ENCODE data around the gene TMEM141.
"Not testable (repeated sequence)": the region's sequence is repeated elsewhere in the genome, so short reads cannot be mapped to it uniquely, and the experiment has no call there.

The TMEM141 gene

DNA sequence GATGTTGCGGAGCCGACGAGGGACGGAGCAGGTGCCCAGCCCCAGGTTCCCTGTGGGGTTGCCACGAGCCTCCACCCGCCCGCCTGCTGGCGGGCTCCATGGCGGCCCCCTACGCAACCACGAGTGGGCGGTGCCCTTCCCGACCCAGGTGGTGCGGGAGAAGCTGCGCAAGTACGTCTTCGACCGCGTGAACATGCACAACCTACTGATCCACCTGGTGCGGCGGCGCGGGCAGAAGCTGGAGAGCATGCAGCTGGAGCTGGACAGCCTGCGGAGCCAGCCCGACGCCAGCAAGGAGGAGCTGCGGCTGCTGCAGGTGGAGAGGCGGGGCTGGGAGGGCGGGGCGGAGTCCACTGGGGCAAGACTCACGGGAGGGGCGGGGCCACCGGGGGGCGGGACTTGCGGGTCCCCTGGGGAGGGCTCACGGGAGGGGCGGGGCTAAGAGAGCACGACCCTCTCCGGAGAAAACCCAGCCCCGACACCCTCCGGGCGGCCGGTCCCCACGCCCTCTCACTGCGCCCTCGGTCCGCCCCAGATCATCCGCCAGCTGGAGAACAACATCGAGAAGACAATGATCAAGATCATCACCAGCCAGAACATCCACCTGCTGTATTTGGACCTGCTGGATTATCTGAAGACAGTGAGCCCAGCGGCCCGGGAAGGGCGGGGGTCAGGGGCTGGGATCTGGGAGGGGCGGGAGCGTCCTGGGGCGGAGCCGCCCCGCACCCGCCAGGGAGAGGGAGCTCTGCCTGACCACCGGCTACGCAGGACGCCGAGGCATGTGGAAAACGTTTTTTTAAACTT, 8.9 kb downstream of the TMEM141 start:
- Mint-ChIP-seq H3K4me3 (peak overlapping the region; percentile 74), H3K9me3 (no peaks in the 10 kb centered on the region), H3K27me3 (peaks cover 72% of the 10 kb centered on the region), H3K27ac (peak overlapping the region; percentile 58), H3K4me1 (peaks cover 24% of the 10 kb centered on the region), H3K36me3 (peaks cover 2% of the 10 kb centered on the region)
- CTCF ChIA-PET: interaction anchor here (1.0 to 2.0 kb wide), 3 partner anchors 8 to 229 kb away, joined by 4 to 8 read pairs (median 6); partner anchors contain the start of gene AJM1
- DNase-seq: peak; percentile 91

DNA sequence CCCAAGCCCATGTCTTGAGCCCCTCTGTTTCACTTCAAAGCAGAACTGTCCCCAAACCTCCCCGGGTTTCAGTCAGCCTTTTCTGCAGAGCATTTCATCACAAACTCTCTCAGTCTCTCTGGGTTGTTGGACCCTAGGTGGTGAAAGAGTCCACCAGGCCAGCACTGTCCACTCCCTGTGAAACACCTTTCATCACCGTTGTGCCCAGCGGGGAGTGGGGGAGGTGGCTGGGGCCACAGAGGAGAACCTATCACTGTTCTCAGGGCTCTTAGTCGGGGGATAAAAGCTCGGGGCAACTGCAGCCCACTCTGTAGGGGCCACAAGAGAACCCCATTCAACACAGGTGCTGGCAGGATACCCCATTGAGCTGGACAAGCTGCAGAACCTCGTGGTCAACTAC, 11.2 kb downstream of the TMEM141 start:
- CTCF ChIA-PET: interaction anchor here (2.0 to 6.7 kb wide), 2 partner anchors 9 to 10 kb away, joined by 8 to 29 read pairs; no protein-coding TSS in a partner anchor
- no peak overlapping the region for H3K4me3 Mint-ChIP-seq
- H3K9me3 Mint-ChIP-seq: no peaks in the 10 kb centered on the region
- peaks cover 2% of the 10 kb centered on the region for H3K36me3 Mint-ChIP-seq
- no peak for DNase-seq
- H3K4me1 Mint-ChIP-seq: peaks cover 38% of the 10 kb centered on the region
- H3K27me3 Mint-ChIP-seq: peaks cover 52% of the 10 kb centered on the region
- H3K27ac Mint-ChIP-seq: no peak overlapping the region

DNA sequence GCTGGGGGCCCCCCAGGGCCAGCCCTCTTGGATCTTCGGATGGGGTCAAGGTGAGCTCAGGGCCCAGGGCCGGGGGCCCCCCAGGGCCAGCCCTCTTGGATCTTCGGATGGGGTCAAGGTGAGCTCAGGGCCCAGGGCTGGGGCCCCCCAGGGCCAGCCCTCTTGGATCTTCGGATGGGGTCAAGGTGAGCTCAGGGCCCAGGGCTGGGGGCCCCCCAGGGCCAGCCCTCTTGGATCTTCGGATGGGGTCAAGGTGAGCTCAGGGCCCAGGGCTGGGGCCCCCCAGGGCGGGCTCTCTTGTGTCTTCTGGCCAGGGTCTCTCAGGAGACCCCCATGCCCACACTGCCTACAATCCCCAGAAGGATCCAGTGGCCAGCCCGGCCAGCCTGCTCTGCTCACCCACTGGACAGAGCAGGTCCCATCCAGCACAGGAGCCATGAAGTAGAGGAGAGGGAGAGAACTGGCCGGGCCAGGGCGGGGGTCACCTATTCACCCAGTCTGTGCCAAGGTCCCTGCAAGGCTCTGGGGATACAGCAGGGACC, 11.9 kb downstream of the TMEM141 start:
- H3K4me3 Mint-ChIP-seq, DNase-seq, H3K27ac Mint-ChIP-seq, H3K9me3 Mint-ChIP-seq, H3K36me3 Mint-ChIP-seq: not testable (repeated sequence)
- CTCF ChIA-PET: interaction anchor here (1.0 to 6.7 kb wide), 2 partner anchors 10 to 81 kb away, joined by 3 to 29 read pairs; no protein-coding TSS in a partner anchor
- H3K27me3 Mint-ChIP-seq: peaks cover 46% of the 10 kb centered on the region
- H3K4me1 Mint-ChIP-seq: peaks cover 38% of the 10 kb centered on the region

DNA sequence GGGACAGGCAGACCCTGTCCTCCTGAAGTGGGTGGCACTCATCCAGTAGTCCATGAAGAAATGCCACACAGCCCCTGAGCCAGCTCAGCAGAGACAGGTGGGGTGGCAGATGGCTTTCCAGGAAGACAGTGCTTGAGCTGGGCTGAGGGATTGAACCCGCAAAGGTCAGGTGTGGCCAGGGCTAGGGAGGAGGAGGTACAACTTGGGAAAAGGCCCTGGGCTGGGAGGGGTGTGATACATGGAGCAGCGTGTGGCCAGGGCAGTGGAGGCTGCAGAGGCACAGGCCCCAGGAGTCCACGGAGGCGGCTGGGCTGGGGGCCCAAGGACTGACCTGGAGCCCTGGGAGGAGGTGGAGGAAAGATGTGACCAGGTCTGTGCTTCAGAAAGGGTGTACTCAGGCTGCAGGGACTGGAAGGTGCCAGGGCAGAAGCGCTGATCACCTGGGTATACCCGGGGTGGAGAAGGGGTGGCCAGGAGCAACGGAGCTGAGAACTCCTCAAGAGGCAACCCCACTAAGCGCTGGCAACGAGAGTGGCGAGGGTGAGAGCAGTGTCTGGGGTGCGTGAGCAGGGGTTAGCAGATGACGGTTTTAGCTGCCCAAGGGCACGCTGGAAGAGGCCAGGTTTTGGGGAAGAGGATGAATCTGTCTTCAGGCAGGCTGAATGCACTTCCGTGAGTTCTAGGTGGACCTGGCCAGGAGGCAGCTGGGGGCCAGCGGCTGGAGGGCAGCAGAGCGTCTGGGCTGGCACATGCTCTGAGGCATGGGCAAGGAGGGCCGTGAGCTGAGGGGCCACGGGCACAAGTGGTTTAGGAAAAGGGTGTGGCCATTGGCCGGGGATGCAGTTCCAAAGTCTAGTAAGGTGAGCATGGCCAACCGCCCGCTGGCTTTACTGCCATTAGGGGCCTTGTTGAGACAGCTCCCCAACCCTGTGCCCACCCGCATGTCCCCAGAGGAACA, 12.7 kb downstream of the TMEM141 start:
- CTCF ChIA-PET: interaction anchor here (1.0 to 6.7 kb wide), 2 partner anchors 10 to 80 kb away, joined by 3 to 29 read pairs; no protein-coding TSS in a partner anchor
- peaks cover 38% of the 10 kb centered on the region for H3K27me3 Mint-ChIP-seq
- no peaks in the 10 kb centered on the region for H3K9me3 Mint-ChIP-seq
- peak overlapping the region; percentile 21 for H3K4me3 Mint-ChIP-seq
- no peak for DNase-seq
- H3K36me3 Mint-ChIP-seq: peaks cover 2% of the 10 kb centered on the region
- H3K27ac Mint-ChIP-seq: no peak overlapping the region
- peaks cover 40% of the 10 kb centered on the region for H3K4me1 Mint-ChIP-seq

DNA sequence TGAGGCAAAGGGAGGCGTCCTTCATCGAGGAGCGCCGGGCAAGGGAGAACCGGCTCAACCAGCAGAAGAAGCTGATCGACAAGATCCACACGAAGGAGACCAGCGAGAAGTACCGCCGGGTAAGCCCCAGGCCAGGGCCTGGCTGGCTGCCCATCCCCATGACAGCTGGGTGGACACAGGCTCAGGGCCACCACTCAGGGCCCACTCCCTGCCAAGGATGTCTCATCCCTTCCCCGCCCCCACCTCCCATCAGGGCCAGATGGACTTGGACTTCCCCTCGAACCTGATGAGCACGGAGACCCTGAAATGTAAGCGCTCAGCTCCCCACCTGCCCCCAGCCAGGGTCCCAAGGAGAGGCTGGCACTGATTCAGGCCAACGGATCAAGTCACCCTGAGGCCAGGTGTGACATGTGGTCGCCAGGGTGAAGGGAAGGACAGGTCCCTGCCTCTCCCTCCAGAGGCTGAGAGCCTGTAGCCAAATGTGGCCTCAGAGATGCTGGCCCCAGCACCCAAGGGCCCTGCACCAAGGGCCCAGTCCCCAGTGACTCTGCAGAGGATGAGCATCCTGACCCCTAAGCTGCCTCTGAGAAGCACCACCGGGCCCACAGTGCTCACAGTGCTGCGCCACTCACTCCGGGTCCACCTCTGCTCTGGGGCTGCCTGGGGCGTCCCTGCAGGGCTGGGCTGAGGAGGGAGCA, 13.5 kb downstream of the TMEM141 start:
- CTCF ChIA-PET: interaction anchor here (6.7 kb wide), 1 partner anchor 11 kb away, joined by 29 read pairs; no protein-coding TSS in a partner anchor
- no peak for DNase-seq
- Mint-ChIP-seq H3K27me3 (peaks cover 30% of the 10 kb centered on the region), H3K9me3 (no peaks in the 10 kb centered on the region), H3K4me1 (peaks cover 48% of the 10 kb centered on the region), H3K27ac (no peak overlapping the region), H3K4me3 (no peak overlapping the region), H3K36me3 (peaks cover 9% of the 10 kb centered on the region)

DNA sequence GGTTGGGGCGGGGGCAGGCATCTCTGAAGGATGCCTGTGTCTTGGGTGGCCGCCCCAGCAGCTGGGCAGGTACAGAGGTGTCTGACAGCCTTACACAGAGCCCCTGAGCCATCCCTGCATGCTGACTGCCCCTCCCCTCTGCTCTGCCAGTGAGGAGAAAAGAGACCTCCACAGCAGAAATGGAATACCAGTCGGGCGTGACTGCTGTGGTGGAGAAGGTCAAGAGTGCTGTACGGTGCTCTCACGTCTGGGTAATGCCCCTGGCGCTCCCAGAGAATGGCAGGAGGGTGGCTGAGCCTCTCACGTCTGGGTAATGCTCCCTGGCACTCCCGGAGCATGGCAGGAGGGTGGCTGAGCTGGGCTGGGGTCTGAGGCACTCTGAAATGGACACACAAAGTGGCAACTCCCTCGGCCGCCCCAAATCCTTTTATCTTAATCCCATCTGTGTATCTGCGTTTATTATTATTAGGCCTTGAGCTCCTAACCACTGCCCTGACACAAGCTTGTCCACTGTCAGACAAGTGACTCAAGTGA, 14.1 kb downstream of the TMEM141 start:
- Mint-ChIP-seq H3K4me1 (peaks cover 50% of the 10 kb centered on the region), H3K4me3 (peak overlapping the region; percentile 54), H3K36me3 (peaks cover 14% of the 10 kb centered on the region), H3K27ac (no peak overlapping the region), H3K9me3 (no peaks in the 10 kb centered on the region), H3K27me3 (peaks cover 24% of the 10 kb centered on the region)
- CTCF ChIA-PET: interaction anchor here (6.7 kb wide), 1 partner anchor 12 kb away, joined by 29 read pairs; no protein-coding TSS in a partner anchor
- no peak for DNase-seq

DNA sequence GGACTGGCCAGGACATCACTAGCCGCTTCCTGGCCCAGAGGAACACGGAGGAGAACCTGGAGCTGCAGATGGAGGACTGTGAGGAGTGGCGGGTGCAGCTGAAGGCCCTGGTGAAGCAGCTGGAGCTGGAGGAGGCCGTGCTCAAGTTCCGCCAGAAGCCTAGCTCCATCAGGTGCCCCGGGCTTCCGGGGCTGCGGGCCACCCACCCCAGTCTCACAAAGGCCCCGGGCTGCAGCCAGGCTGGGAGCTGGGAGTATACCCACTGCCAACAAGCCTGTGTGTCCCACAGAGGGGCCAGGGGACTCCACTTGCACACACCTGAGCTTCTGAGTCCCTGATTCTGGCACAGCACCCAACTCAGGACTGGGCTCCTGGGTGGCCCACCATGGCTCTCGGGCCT, 14.9 kb downstream of the TMEM141 start:
- CTCF ChIA-PET: interaction anchor here (6.7 kb wide), 1 partner anchor 13 kb away, joined by 29 read pairs; no protein-coding TSS in a partner anchor
- no peak overlapping the region for H3K27ac Mint-ChIP-seq
- H3K4me3 Mint-ChIP-seq: peak overlapping the region; percentile 86
- peaks cover 16% of the 10 kb centered on the region for H3K27me3 Mint-ChIP-seq
- no peaks in the 10 kb centered on the region for H3K9me3 Mint-ChIP-seq
- H3K36me3 Mint-ChIP-seq: peaks cover 17% of the 10 kb centered on the region
- DNase-seq: no peak
- peaks cover 50% of the 10 kb centered on the region for H3K4me1 Mint-ChIP-seq

DNA sequence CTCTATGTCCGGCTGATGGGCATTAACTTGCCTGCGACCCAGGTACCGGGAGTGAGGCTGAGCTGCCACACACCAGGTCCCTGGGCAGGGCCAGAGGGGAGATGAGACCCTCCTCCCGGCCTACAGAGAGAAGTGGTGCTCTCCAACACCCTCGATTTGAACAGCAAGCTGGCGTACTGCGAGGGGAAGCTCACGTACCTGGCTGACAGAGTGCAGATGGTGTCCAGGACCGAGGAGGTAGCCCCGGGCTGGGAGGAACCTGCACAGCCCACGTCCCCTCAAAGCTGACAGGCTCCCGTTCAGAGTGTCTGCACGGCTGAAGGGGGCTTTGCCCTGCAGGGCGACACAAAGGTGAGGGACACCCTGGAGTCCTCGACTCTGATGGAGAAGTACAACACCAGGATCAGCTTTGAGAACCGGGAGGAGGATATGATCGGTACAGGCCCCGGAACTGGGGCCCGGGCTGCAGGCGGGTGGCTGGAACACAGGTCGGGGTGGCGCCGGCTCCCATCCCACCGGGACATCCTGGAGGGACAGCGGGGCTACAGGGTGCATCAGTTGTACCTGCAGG, 15.6 kb downstream of the TMEM141 start:
- no peak for DNase-seq
- Mint-ChIP-seq H3K27ac (peak overlapping the region; percentile 85), H3K36me3 (peaks cover 17% of the 10 kb centered on the region), H3K4me3 (peak overlapping the region; percentile 86), H3K4me1 (peaks cover 50% of the 10 kb centered on the region), H3K27me3 (peaks cover 9% of the 10 kb centered on the region), H3K9me3 (no peaks in the 10 kb centered on the region)
- CTCF ChIA-PET: interaction anchor here (6.7 kb wide), 1 partner anchor 13 kb away, joined by 29 read pairs; no protein-coding TSS in a partner anchor

DNA sequence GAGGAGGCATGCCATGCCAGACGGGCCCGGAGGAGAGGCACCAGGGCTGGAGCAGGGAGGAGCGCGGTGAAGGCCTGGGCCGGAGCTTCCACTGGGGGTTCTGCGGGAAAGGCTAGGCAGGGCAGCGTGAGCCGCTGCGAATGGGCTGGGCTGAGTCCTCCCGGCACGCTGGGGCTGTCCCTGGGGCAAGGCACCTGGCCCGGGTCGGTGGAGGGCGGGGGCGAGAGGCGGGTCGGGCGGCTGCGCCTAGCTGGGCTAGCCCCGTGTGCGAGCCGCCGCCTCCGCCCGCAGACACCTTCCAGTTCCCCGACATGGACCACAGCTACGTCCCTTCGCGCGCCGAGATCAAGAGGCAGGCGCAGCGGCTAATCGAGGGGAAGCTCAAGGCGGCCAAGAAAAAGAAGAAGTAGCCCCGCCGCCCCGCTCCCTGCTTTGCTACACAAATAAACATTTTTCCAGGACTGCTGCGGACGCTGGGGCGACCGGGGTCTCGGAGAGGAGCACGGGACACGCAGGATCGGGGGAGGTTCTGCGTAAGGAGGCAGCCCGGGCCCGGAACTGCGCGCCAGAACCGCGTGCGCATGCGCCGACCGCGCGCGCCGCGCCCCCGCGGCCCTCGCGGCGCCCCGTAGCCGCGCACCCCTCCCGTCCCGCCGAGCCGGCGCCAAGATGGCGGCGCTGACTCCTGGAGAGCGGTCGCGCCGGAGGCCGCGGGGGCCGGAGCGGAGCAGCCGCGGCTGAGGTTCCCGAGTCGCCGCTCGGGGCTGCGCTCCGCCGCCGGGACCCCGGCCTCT, 16.3 kb downstream of the TMEM141 start, which contains the start of gene RABL6:
Gene RABL6 (plus strand): TSS at position 668 of the 794 bp plus-strand sequence. CDS start 249 bp downstream, outside the sequence.
- Mint-ChIP-seq H3K27me3 (peaks cover 2% of the 10 kb centered on the region), H3K9me3 (no peaks in the 10 kb centered on the region), H3K4me1 (peaks cover 52% of the 10 kb centered on the region), H3K36me3 (peaks cover 17% of the 10 kb centered on the region), H3K27ac (peak within 1 kb of the TSS; percentile 85), H3K4me3 (peak within 1 kb of the TSS; percentile 86)
- peak; percentile 83 for DNase-seq
- CTCF ChIA-PET: interaction anchor here (3.6 to 6.7 kb wide), 2 partner anchors 14 to 35 kb away, joined by 15 to 29 read pairs; partner anchors contain the start of gene AJM1

DNA sequence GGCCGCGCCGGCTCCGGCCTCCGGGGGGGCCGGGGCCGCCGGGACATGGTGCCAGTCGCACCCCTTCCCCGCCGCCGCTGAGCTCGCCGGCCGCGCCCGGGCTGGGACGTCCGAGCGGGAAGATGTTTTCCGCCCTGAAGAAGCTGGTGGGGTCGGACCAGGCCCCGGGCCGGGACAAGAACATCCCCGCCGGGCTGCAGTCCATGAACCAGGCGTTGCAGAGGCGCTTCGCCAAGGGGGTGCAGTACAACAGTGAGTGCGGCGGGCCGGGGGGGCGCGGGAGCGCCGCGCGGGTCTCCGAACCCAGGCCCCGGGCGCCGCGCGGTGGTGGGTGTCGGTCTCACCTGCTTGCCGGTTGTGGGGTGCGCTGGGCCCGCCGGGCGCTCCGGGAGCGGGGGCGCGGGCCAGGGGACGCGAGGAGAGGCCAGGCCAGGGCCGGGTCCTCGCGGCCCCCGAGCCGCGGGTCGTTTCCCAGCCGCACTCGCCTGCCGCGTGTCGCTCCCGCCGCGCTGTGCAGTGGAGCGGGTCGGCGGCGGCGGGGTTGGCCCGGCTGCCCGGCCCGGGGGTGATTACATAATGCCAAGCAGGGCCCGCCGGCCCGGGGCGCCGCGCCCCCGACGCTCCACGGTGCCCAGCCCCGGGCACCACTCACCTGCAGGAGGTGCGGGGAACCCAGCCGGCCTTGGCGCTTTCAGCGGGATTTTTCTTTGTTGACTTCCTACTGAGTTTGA, 17.1 kb downstream of the TMEM141 start:
- no peaks in the 10 kb centered on the region for H3K9me3 Mint-ChIP-seq

DNA sequence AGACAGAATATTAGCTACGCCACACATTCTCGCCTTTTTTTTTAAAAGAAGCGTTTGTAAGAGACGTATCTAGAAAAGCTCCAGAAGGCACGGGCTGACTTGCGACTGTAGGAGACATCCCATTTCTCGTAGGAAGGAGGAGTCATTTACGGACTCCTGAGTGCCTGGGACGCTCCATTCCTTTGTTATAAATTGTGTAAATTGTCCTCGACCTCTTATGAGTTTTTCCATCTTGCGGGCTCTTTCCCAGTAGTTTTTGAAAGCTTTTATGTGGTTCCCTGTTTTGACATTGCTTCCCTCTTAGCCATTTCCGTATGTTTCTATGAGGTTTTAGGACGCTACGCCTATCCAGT, 17.6 kb downstream of the TMEM141 start:
- Mint-ChIP-seq H3K4me1 (peaks cover 65% of the 10 kb centered on the region), H3K27me3 (no peaks in the 10 kb centered on the region), H3K4me3 (peak overlapping the region; percentile 66), H3K27ac (peak overlapping the region; percentile 50), H3K9me3 (no peaks in the 10 kb centered on the region), H3K36me3 (peaks cover 29% of the 10 kb centered on the region)
- DNase-seq: no peak
- CTCF ChIA-PET: interaction anchor here (0.8 to 6.7 kb wide), 4 partner anchors 15 to 246 kb away, joined by 3 to 29 read pairs (median 9); partner anchors contain the start of gene AJM1

More for the DNA sequence above, 17.1 kb downstream of the TMEM141 start:
- Mint-ChIP-seq H3K4me1 (peaks cover 60% of the 10 kb centered on the region), H3K27me3 (no peaks in the 10 kb centered on the region), H3K36me3 (peaks cover 24% of the 10 kb centered on the region), H3K4me3 (peak overlapping the region; percentile 75), H3K27ac (peak overlapping the region; percentile 72)
- CTCF ChIA-PET: interaction anchor here (1.3 to 6.7 kb wide), 3 partner anchors 15 to 34 kb away, joined by 3 to 29 read pairs (median 15); partner anchors contain the start of gene AJM1
- DNase-seq: peak; percentile 60

All from activated naive CD4-positive, alpha-beta T cell treated with anti-CD3 and anti-CD28 coated beads, Interleukin-2, amount 10 ng/mL, durations not matched to agents 7 days and 5 days (primary cell).